NCI-H1417 (cell line): ENCODE measurements around the gene GALNT13.
A peak's percentile ranks its signal among the peaks of the same experiment; 100 is the strongest.

Experiments used
- DNase-seq, 3 experiments: peaks; one replicate each; lab custom pipeline; 2025; lab: John Stamatoyannopoulos, UW

GALNT13 gene

DNA sequence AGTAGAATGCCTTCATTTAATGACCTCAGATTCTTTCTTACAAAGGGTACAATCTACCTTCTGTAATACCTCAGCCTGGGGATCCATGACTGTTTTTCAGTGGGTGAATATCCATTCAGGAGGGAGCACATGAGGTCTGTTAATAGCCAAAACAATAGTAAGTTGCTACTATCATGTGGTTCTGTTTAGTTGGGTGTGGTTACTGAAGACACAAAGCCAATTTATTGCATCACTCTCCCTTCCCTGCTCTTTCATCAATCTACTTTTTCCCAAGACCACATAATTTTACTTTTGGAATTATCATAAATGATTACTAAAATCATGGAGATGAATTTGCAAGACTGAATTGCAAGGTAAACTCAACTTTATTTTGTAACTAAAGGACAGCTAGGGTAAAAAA lies 254.2 kb downstream of the GALNT13 start:
- DNase-seq = no peak

DNA sequence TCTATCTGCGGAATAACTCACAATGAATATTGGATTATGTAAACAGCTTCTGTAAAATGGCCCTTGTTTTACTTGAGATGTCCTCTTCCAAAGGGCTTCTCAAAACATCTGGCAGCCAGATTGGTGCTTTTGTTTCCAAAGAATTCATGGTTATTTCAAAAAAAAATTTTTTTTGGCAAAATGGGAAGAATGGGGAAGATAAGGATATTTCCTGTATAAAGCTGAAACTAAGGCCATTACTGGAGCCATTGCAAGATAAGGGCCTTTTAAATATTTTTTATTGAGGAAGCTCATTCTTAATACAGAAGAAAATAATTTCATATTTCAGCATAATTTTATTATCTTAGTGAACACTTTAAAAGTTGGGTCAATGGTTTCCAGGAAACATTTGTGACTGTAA lies 259.1 kb downstream of the GALNT13 start:
- DNase-seq = no peak

DNA sequence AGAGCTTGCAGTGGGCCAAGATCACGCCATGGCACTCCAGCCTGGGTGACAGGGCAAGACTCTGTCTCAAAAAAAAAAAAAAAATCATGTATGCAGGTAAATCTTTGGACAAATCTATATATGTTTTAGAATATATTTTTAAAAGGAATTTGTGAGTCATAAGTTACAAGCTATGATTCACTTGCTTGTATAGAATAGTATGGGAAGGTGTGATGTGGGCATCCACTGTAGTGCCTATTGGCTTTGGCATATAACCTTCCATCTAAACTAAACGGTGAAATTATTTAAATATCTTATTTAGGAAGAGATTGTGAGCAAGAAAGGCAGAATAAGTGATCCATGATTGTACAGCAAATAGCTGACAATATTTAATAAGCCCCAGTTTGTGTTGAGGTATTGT lies 261.1 kb downstream of the GALNT13 start:
- DNase-seq = no peak

DNA sequence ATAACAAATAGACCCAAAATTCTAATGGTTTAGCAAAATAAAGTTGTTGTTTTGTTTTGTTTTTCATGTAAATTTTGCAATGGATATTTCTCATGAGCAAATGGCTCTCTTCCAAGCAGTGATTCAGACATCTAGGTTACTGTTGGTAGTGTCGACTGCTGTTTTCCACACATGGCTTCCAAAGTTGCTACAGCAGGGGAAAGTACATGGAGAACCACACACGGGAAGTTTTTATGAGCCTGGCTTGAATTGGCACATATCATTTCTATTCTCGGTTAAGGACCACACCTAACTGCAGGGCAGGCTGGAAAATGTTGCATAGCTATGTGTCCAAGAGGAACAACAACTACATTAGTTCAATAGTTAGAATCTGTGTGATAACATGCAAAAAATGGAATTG lies 262.1 kb downstream of the GALNT13 start:
- no peak for DNase-seq

DNA sequence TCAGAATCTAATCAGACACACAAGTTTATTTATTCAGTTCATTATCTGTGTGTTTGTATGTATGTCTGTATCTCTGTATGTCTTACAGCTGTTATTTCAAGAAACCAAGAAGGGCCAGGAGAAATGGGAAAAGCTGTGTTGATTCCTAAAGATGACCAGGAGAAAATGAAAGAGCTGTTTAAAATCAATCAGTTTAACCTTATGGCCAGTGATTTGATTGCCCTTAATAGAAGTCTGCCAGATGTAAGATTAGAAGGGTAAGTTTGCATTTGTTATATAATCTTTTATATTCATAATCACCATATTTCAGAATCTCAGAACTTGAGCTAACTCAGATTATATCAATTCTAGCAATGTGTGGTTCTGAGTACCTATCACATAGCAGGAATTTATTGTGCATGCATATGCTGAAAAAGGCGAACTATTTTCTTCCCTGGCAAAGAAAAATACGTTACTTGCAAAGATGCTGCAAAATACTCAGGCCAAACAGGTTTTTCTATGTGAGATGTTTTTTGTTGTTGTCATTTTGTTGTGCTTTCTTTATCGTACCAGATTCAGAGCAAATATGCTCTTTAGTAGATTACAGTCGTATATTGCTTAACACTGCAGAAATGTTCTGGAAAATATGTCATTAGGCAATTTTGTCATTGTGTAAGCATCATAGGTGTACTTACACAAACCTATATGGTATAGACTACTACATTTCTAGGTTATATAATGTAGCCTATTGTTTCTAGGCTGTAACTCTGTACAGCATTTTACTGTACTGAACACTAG lies 268.7 kb downstream of the GALNT13 start:
- no peak for DNase-seq

DNA sequence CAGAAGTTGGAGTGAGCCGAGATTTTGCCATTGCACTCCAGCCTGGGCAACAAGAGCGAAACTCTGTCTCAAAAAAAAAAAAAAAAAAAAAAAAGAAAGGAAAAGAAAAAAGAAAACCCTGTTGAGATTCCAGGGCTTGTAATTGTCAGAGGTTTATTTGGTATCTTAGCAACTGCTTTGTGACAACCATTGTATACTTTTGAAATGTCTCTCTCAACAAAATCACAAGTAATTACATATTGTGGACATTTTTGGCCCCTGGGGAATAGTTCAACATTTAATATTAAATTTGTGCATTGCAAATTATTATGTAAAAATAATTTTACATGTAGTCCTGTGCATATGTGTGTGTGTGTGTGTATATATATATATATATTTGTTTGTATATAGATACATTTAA lies 270.8 kb downstream of the GALNT13 start:
- DNase-seq = peak in 1 of 3 experiments; percentile 34

DNA sequence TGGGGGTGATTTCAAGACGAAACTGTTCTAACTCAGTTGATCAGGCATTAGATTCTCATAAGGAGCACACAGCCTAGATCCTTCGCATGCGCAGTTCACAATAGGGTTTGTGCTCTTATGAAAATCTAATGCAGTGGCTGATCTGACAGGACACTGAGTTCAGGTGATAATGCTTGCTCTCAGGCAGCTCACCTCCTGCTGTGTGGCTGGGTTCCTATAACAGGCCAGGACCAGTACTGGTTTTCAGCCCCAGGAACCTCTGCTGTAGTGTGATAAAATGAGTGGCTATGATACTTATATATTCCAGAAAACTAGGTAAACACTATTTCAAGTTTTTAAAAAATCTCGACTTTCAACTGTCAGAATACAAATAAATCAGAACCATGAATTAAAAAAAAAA lies 271.4 kb downstream of the GALNT13 start:
- no peak for DNase-seq

DNA sequence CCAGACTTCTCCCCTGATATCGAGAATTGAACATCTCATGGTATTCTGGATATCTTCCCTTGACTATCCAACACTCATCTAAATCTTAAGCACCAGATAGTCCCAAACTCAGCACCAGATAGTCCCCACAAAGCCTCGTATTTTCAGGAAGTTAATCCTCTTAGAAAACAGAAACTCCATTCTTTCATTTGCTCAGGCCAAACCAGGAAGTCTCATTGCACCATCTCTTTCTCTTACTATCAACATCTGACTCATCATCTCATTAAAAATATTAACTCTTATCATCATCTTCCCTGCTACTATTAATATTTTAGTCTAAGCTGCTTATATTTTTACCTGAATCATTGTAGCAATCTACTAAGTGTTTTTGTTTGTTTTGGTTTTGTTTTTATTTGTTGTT lies 286.4 kb downstream of the GALNT13 start:
- no peak for DNase-seq

DNA sequence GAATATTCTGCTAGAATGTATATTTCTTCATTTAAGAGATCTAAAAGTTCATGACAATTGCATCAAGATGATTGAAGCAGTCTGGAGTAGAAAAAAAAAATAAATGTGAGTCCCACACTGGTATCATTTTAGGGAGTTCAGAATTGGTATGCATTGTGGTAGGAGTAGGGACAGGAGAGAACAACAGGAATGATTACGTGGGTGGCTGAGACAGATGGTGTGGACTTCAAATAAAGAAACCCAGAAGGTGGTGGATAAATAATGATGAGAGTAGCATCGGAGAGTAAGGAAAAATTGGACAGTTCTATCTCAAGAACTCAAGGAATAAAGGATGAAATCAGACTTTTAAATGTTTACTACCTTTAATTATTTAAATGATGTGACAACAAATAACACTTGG lies 289.6 kb downstream of the GALNT13 start:
- no peak for DNase-seq

DNA sequence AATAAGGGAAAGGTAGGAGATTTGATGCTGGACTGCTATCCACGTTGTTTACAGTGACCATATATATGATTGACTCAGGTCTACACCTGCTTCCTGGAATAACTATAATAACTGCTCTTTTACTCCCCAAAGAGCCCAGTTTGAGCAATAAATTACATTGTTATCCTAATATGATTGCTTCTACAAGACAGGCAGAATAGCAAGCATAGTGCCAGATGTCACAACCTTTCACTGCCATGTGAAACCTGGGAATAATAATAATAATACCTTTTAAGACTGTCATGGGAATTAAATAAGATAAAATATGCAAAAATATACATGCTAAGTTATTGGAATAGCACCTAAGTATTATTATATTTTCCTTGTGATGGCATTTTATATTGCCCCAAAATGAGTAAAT lies 298.7 kb downstream of the GALNT13 start:
- peak in 1 of 3 experiments; percentile 42 for DNase-seq

DNA sequence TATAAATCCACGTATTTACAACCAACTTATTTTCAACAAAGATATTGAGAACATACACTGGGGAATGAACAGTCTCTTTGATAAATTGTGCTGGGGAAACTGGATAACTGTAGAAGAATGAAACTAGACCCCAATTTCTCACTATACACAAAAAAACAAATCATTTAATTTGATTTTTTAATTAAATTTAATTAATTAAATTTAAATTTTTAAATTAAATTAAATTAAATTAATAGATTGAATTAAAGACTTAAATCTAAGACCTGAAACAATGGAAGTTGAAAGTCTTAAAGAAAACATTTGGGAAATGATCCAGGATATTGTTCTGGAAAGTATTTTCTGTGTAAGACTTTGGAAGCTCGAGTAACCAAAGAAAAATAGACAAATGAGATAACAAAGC lies 301.4 kb downstream of the GALNT13 start:
- no peak for DNase-seq

DNA sequence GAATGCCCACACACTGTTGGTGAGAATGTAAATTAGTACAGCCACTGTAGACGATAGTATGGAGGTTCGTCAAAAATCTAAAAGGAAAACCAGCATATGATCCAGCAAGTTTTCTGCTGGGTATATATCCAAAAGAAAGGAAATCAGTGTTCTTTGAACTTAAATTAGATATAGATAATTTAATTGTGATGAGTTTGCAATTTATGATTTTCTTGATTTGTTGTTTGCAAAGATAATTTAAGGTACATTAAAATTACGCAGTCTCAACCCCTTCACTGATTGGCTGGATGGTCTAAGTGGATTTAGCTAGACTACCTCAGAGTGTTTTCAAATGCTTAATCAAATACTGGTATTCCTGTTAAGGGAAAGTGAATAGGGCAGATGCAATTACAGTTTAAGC lies 302.2 kb downstream of the GALNT13 start:
- no peak for DNase-seq

DNA sequence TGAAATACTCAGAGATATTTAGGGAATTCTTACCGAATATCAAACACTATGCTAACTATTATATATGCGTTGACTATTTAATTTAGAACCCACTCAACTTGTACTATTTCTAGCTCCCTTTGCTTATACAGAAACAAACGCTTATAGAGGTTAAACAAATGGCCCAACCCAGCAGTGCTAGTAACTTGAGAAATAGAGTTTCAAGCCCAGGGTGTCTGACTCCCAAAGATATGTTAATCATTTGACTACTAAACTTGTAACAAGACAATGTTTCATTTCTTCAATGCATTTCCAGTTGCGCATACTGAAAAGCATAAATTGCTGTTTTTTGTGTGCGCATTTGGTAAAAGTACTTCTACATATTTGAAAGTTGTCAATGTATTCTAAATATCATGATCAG lies 310.3 kb downstream of the GALNT13 start:
- no peak for DNase-seq

DNA sequence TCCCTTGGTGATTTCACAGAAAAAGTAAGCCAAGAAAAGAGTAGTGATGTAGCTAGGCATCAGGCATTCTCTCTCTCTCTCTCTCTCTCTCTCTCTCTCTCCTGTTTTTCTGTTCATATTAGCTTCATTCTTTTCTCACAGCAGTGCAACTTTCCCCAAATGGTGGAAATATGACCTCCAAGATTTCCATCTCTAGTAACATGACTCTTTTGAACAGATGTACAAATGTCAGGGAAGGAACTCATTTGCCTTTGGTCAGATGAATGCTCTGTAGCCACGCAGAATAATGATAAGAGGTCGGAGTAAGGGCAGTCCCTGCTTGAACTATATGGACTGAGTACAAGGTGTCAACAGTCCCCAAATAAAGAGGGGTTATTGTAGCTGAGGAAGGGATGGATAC lies 316.2 kb downstream of the GALNT13 start:
- no peak for DNase-seq

DNA sequence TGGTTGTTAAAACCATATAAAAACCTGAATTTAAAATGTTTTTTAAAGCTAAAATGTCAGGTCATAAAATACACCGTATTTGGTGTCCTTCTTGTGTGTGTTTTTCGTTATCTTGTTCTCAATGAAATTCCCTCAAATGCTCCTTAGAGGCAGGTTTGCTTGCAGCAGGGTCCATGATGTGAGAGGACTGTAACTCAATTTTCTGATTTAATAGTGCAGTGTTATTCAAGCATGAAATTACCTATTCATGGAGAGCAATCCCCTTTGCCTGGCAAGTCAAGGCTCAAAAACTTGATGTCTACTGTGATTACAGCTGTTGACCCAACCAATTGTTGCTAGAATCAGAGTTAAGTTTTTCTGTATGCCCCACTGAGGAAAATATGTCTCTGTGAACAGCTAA lies 318.2 kb downstream of the GALNT13 start:
- peak in 2 of 3 experiments; percentile 27 to 71 for DNase-seq

DNA sequence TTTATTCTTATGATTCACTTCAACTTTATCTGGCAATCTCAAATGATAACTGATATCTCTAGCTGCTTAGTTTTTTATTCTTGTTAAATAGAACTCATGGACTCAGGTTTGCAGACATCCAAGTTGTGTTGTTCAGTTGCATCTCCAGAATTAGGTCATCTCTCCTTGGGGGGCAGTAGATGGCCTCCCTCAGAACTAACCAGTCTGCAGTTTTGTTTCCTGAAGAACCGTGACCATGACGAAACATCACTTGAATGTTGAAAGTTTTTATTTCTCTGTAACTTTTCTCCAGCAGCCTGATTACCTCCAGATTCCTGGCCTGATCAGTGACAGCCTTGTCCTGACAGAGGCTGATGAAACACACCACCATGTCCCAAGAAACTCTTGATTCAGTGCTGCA lies 321.5 kb downstream of the GALNT13 start:
- DNase-seq = no peak

DNA sequence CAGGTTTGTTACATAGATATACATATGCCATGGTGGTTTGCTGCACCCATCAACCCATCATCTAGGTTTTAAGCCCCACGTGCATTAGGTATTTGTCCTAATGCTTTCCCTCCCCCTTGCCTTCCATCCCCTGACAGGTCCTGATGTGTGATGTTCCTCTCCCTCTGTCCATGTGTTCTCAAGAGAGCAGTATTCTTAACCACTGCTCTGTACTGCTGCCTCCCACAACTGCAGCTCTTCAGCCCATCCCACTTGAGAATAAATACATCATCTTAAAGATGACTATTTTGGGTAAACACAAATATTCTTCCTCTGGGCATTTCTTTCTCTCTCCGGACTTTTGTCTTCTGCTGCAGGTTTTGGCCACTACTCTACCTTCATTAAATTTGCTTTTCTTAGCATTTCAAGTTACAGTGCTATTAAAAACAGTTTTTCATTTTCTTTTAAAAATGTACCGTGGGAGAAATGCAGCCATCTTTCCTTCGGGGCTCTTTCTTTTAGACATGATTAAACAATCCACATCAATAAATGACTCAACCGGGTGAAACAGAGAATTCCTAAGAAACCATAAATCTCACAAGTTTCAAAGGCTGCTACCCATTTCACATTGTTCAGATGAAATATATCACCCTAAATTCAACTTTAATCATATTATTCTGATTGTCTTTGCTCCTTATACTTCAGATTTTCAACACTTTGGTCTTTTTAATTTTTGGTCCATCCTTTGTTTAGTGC lies 323.4 kb downstream of the GALNT13 start:
- DNase-seq = no peak

DNA sequence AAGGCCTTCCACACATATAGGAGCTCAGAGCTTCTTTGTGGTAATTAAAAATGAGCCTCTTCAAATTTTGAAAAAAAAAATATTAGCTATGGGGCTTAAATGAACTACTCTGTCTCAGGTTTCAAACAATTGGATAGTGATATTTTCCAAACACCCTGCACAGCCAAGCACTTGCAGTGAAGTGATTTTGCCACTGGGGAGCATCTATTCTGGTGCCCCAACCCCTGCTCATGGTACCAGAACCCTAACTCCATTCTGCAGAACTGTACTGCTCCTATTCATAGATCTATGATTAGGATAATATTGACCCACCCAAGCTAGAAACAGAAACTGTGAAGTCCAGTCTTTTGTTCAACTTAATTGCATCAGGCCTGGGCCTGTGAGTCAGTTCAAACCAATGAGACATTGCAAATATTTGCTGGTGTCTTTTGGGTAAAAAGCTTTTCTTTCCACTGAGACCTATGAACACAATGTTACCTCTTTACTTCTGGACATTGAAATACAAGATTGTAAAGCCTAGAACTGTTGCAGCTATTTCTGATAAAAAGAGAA lies 324.0 kb downstream of the GALNT13 start:
- DNase-seq = peak in 1 of 3 experiments; percentile 7

DNA sequence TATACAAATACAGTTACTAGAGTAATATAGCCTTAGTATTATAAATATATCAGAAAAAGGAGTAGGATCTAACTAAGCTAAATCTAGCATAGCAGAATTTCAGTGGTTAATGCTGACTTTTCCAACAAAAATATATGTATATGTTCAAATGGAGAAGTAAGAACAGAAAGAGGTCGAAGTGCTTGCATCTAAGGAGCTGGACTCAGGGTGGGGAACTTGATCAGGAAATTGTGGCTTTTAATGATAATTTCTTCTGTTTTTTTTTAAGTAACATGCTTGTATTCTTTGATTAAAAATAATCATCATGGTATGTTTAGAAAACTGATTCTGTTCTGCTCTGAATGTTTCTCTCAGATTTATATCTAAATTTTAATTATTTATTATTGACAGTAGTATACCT lies 327.1 kb downstream of the GALNT13 start:
- DNase-seq = no peak

DNA sequence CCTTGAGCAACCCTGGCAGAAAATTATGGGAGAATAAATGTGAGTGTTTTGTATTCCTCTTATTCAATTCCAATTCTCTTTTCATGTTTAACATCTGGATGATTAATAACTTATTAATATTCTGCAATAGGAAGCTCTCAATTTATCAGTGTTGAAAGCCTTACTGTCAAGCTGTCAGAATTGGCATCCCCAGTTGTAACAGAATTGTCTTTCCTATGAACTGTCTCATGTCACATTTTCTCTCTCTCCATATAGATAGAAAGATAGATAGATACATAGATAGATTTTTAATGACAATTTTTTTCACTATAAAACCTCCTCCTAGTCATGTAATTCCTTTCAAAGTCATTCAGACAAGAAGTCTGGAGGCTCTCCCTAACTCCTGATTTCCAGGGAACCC lies 331.5 kb downstream of the GALNT13 start:
- no peak for DNase-seq

DNA sequence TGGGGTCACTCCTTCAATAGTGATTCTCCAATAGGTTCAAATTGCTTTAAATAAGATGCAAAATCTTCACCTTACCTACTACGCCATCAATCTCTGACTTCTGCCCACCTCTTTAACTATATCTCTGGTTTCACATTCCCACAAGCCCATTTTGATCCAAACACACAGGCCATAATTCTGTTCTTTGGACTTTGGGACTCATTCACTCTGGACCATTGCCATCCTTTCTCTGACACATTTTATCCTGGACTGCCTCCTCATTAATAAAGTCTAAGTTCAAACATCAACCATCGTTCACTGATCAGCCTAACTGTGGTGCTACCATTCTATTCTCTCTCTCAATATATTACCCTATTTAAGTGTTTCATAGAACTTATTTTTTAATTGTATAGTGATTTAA lies 332.2 kb downstream of the GALNT13 start:
- DNase-seq = no peak

DNA sequence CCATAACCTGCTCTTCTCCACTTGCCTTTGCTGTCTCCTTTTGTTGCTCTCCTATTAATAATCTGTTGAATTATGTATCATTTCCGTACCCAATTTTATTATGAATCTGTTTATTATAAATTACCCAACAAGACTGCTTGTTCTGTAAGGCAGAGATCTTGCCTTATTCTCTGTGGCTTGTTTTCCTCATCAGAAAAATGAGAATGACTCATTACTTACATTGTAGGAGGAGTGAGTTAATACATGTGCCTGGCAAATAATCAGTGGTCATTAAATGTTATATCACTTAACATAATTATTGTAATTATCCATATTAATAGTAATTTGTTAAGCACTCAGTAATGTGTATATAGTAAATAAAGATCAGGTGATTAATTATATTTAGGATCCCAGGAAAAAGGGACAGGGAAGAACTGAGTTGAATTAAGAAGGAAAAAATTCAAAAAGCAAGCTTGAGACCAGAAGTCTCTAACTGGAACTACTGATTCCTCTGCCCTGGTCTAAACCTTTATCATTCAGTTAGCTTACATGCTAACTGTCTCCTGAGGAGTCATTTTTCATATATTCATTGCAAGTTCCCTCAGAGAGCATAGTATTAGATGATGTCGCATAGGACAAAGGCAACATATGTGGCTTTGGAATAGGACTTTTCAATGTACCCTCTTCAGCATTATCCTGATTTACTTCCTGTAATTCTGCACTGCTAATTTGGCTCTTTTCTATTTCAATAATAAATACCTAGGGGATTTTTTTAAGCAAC lies 335.7 kb downstream of the GALNT13 start:
- peak in 2 of 3 experiments; percentile 27 to 75 for DNase-seq

DNA sequence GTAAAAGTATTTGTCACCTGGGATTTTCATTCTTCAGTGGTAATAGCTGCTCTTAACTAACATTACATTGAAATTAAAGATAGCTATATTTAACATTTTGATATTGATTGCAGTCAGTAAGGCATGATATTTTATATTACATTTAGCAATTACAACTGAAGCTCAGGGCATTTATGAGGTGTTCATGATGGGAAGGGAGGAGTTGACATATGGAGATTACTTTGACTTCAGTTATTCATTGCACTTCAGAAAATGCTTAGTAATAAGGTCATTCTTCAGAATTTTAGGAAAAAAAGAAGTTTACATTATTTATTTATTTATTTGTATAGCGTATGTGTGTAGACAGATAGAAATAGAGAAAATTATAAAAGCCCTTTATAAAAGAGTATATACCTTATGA lies 352.0 kb downstream of the GALNT13 start:
- no peak for DNase-seq
